Activated T-cell treated with anti-CD3 and anti-CD28 coated beads for 48 hours (primary cell): ENCODE results near the gene KCNIP3.

Source experiments
- DNase-seq: peaks from one replicate; pipeline ENCODE4 v3.0.0-alpha.2; 2020; ENCODE audit warnings: low read depth

KCNIP3 gene

DNA sequence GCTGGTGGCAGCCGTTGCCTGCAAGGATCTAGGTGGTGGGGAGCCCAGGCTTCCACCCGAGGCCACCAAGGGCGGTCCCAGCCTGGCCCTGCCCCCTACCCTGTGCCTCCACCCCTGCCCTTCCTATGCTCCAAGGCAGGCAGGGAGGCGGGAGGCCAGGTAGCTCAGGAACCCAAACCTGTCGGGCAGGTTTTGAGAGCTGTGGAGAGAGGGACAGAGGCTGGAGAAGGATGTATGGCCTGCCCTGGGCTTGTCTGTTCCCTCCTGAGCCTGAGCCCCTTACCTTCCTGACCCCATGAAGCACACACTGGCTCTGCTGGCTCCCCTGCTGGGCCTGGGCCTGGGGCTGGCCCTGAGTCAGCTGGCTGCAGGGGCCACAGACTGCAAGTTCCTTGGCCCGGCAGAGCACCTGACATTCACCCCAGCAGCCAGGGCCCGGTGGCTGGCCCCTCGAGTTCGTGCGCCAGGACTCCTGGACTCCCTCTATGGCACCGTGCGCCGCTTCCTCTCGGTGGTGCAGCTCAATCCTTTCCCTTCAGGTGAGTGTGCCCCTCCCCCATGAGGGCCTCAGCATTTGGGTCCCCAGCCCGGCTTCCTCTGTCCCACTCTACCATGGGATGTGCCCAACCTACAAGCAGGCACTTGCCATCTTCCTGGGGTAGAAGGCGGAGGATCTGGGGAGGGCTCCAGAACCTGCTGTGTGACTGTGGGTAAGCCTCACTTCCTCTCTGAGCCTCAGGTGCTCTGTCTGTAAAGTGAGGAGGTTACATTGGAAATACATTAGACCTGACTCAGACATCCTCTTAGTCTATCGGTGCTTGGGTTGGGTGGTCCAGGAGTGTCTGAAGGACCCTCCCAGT is 22.6 kb upstream of the KCNIP3 start, which contains the start of gene PROM2:
Gene PROM2 (plus strand): TSS at position 159 of the 860 bp plus-strand sequence. CDS start 137 bp downstream, at position 296.
- no peak for DNase-seq

DNA sequence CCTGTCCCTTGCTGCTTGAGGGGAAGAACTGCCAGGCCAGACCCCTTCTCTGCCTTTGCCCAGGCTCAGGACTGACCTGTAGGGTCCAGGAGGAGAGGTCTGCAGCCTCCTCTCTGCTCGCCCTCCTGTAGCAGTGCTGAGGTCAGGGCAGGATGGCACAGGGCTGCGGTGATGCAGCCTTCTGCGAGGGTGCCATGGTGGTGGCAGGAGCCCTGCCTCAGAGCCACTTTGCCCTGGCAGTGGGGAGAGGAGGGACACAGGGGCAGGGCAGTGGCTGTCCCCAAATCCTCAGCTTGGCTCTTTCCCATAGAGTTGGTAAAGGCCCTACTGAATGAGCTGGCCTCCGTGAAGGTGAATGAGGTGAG is 22.0 kb upstream of the KCNIP3 start:
- DNase-seq, result no peak

DNA sequence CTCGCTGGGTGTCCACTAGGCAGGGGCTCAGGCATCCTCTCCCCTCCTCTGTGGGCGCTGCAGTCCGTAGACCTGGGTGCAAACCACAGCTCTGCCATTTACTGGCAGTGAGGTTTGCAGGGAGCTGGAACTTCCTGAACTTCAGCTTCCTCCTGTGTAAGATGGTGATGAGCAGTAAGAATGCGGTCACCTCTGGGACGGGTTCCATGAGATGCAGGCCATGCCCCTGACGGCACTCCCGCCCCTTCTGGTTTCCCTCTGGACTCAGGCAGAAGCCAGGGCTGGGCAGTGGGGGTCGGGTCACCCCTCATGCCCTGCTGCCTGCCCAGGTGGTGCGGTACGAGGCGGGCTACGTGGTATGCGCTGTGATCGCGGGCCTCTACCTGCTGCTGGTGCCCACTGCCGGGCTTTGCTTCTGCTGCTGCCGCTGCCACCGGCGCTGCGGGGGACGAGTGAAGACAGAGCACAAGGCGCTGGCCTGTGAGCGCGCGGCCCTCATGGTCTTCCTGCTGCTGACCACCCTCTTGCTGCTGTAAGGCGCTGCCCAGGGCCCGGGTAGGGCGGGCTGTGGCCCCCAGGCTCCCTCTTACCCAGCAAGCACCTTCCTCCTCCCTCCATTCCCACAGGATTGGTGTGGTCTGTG is 21.4 kb upstream of the KCNIP3 start:
- DNase-seq, result no peak

DNA sequence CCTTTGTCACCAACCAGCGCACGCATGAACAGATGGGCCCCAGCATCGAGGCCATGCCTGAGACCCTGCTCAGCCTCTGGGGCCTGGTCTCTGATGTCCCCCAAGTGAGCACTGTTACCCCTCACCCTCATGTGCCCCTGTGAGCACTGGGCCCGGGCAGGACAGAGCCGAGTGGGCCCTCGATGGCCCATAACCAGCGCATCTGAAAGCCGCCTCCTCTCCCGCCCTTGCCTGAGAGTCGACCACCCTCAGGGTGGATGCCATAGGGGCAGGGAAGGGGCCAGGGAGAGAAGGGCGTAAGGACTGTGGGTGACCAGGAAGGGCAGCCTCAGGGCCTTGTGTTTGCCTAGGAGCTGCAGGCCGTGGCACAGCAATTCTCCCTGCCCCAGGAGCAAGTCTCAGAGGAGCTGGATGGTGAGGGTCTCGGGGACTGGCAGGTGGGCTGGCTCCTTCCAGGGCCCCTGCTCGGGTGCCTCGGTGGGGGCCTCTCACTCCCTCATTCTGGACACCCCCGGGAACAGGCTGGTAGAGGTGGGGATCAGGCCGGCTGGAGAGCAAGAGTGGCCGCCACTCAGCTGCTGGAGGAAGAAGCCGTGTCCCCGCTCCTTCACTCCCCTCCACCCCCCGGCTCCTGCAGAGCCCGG is 20.8 kb upstream of the KCNIP3 start:
- DNase-seq, result no peak

DNA sequence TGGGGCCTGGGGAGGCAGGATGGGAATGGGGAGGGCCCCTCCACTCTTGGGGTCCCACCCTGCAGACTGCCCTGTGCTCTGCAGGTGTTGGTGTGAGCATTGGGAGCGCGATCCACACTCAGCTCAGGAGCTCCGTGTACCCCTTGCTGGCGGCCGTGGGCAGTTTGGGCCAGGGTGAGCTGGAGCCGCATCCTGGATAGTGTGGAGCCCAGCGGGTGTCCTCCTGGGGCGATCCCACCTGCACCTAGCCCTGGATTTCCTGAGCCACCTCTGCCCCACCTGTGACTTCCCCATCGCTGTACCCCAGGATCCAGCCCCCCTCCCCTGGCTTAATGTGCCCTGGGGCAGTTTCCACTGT is 20.3 kb upstream of the KCNIP3 start:
- no peak for DNase-seq

DNA sequence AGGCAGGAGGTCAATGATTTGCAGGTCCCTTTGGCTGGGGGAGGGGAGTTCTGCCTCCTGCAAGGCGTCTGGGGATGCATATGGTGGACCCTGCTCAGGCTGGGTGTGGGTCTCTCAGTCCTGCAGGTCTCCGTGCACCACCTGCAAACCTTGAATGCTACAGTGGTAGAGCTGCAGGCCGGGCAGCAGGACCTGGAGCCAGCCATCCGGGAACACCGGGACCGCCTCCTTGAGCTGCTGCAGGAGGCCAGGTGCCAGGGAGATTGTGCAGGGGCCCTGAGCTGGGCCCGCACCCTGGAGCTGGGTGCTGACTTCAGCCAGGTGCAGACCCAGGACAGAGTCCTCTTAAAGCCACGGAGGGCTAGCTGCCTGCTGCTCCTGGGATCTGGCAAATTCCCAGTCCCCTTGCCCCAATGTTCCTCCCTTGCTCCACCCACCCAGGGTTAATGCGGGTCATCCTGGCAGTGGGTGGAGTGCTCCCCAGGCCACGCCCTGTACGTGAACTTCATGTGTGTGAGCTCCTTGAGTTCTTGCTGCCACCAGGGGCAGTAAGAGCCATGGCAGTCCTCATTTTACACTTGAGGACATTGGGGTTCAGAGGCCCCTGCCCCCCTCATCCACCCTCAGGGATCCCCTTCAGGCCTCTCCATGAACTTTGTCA is 19.8 kb upstream of the KCNIP3 start:
- no peak for DNase-seq

DNA sequence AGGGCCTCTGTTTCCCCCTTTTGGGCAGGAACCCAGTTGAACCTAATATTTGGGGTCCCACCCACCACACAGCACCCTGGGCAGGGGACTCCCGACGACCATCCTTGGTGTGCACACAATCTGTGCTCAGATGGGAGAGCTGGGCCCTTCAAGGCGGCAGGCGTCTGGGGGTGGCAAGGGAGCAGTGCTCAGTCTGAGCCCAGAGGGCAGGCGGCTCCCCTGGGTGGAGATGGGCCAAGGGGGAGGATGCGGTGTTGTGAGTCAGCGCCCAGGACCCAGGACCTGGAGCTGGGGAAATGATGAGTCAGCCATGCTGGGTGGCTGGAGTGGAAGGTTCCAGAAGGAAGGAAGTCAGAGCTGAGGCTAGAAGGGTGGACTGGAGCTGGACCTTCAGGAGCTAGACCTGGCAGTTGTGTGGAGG is 19.1 kb upstream of the KCNIP3 start:
- DNase-seq, result no peak

DNA sequence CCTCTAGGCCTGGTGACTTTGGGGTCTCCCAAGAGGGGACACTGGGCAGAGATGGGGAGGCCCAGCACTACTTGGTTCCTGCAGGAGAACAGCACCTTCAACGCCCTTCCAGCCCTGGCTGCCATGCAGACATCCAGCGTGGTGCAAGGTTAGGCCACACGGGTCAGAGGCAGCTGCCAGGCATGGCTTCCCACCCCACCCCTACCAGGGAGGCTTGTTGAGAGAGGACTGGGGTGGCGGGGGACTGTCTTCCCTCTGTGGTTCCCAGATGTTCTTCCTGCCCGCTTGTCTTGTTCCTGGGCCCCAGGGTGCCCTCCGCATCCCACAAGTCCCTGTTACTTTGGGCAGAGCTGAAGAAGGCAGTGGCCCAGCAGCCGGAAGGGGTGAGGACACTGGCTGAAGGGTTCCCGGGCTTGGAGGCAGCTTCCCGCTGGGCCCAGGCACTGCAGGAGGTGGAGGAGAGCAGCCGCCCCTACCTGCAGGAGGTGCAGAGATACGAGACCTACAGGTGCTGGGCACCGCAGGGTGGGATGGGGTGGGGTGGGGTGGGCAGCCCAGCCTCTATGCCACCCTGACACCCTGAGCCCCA is 18.4 kb upstream of the KCNIP3 start:
- no peak for DNase-seq

DNA sequence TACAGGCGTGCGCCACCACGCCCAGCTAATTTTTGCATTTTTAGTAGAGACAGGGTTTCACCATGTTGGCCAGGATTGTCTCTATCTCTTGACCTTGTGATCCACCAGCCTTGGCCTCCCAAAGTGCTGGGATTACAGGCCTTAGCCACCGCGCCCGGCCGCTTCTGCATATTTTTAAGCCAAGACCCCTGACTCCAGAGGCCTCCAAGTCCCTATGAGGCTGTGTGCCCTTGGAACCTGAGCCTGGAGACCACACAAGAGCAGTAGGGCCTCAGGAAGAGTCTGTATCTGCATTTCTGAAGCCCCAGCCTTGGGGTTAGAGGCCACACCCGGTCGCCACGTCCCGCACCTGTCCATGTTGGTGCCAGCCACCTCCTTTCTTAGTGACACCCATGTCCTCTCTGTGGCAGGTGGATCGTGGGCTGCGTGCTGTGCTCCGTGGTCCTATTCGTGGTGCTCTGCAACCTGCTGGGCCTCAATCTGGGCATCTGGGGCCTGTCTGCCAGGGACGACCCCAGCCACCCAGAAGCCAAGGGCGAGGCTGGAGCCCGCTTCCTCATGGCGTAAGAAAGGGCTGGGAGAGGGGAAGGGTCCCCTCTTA is 17.6 kb upstream of the KCNIP3 start:
- DNase-seq, result no peak

DNA sequence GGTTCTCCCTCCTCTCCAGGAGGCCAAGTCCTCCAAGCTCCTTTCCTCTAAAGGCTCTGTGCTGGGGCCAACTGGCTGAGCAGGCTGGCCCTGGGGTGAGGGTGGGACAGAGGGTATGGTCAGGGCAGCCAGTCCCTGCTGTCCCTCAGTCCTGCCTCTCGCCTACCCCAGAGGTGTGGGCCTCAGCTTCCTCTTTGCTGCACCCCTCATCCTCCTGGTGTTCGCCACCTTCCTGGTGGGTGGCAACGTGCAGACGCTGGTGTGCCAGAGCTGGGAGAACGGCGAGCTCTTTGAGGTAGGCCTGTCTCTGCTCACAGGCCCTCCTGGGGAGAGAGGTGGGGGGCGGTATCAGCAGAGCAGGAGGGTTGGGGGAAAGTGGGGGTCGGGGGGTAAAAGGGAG is 16.1 kb upstream of the KCNIP3 start:
- DNase-seq, result no peak

DNA sequence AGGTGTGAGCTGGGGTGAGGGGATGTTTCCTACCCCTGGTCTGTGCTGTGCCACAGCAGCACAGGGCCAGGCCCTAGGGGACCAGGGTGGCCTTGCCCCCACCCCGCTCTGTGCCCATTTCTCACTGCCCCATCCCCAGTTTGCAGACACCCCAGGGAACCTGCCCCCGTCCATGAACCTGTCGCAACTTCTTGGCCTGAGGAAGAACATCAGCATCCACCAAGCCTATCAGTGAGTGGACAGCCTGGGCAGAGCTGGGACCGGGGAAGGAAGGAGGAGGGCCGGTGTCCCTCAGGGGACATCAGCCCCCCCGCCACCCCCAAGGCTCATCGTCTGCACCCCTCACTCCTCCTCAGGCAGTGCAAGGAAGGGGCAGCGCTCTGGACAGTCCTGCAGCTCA is 15.4 kb upstream of the KCNIP3 start:
- DNase-seq, result no peak

DNA sequence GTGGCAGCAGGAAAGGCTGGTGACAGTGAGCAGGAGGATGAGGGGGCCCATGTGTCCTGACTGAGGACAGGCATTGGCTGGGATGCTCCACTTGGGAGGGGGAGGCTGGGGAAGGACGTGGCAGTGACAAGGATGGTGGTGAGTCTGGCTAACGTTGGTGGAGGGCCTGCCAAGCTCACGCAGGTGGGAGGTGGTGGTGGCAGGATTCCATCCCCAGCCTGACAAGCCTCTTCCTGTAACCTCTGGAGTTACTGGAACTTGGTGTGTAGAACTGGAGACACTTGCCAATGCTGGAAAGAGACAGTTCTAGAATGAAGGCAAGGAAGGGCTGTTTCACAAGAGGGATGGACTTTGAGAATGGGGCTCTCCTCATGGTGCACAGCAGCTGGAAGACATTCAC is 14.7 kb upstream of the KCNIP3 start:
- no peak for DNase-seq

DNA sequence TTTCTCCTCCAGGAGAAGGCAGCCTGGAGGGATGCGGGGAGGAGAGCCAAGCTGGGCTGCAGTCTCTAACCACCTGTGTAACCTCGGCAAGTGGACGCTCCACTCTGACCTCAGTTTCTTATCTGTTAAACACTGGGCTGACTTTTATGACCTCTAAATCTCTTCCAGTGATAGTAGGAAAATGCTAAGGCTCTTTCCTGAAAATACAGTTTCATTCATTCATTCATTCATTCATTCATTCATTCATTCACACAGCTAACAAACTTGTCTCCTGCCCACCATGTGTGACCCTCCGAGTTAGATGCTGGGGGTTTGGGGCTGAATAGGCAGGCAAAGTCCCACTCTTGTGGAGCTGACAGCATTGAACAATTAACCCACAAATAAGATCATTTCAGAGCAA is 13.6 kb upstream of the KCNIP3 start:
- no peak for DNase-seq

DNA sequence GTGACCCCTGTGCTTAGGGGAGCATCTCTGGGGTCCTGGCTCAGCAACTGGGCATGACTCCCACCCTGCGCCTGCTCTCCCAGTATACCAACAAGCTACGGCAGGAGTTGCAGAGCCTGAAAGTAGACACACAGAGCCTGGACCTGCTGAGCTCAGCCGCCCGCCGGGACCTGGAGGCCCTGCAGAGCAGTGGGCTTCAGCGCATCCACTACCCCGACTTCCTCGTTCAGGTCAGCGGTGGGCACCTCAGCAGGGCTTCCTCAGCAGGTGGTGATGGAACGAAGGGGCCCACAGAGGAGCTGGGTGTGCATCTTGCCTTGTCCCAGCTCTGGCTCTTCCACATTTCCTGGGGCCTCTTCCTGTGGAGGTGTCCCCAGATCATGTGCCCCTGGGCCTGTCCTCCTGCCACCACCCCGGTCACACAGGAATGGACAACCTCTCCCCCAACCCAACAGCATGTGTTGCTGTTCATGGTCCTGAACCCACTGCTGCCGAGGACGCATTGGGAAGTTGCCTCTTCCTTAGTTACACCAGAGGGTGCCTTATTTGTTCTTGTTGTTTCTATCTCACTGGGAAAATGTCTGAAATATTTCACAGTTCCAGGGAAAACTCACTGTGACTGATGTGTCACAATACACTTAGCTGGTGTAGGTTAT is 12.1 kb upstream of the KCNIP3 start:
- DNase-seq, result no peak

DNA sequence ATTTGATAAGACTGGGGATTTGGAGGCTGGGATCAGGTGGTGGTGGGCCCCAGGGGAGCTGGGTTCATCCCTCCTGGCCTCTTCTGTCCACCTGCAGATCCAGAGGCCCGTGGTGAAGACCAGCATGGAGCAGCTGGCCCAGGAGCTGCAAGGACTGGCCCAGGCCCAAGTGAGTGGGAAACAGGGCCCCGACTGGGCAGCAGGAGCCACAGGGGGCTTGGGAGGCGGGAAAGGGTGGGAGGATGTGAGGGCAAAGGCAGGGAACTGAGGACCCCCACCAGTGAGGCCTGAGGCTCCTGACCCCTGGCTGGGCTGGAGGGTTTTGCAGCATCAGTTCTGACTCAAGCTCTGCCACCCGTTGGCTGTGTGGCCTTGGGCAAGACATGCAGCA is 11.6 kb upstream of the KCNIP3 start:
- no peak for DNase-seq

DNA sequence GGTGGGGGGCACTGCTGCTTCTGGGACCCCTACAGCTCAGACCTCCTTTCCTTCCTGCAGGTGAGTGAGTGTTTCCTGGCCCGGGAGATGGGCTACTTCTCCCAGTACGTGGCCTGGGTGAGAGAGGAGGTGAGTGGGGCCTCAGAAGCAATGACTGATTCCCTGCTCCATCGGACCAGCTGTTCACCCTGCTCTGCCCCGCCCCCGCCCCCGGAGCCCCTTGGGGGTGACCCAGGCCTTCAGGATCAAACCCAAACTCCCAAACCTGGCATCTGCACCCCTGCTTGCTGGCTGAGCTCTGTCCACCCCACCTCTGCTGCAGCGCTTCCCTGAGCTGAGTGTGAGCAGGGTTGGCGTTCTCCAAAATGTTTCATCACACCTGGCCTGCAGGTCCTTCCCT is 9.8 kb upstream of the KCNIP3 start:
- DNase-seq, result no peak

DNA sequence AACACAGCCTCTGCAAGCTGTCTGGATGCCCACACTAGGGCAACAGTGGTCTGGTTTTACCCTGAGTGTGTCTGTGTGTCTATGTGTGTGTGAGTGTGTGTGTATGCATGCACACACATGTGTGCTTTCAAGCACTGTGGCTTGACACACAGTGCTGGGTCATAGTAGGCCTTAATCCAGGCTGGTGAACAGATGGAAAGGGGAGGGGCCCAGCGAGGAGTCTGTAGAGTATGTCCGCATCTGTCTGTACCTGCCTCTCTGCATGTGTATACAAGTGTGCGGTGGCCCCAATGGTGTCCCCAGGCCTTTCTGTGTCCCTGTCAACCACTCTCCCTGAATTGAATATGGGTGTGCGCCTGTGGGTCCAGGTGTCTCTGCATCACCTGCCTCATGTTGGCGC is 9.3 kb upstream of the KCNIP3 start:
- no peak for DNase-seq

DNA sequence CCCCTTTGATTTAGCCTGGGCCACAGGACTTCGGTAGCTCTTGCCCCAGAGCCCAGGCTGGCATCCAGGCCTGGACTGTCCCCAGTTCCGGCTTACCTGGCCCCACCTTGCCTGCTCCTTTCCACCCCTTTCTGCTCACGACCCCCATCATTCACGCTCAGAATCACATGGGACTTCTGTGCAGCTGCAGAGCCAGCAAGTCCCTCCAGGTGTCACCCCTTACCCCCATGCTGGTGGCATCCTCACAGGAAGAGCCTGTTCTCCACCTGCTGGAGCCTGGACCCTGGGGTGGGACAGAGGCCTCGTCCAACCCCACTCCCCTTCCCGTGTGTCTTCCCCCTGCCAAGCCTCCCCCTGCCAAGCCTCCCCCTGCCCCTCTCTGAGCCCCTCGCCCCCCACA is 7.9 kb upstream of the KCNIP3 start:
- no peak for DNase-seq

DNA sequence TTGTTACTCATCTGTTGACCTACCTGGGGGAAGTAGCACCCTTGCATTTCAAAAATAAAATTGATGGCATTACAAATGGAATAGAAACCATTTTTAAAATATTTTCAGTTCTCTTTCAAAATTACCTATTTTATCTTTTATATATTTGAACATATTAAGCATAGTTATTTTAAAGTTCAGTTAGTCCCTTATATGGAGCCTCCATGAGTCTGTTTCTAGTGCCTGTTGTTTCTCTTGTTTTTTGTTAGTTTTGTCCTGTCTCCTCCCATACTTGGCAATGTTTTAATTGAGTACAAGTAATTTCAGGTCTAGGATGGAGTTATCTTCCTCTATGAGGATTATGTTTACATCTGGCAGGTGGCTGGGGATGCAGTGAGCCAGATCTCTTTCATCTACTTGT is 5.9 kb upstream of the KCNIP3 start:
- DNase-seq, result no peak

DNA sequence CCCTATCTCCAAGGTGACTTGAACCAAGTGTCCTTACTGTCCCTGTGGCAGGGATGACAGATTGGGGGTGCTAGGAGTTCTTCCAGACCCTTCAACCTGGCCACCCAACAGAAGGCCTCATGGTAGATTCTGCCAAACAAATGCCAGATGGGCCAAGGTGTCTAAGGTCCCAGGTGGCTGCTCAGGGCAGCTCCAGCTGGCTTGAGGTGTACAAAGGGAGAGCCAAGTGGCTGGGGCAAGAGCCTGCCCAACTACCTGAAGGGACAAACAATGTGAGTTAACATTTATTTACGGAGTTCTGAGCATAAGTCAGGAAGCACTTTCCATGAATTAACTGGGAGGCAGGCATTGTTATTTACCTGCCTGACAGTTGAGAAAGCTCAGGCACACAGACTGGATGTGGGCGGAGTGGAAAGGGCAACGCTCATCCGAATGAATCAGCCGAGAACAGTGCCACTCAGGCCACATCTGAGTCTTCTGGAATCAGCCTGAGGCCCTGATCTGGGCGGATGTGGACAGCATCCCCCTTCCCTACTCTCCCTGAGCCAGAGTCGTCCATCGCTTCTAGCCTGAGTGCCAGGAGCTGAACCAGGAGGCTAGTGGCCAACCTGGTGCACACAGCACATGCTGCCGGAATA is 4.4 kb upstream of the KCNIP3 start:
- no peak for DNase-seq
